PFSK-1 (cell line): Measurements from ENCODE around the gene KCTD1.

Source experiments
- FOXP2 ChIP-seq: optimal IDR thresholded peaks from 2 replicates; pipeline ENCODE3; 2011; ENCODE audit warnings: borderline replicate concordance, control low read depth, inconsistent platforms; ENCODE audit not compliant: insufficient read depth; ENCODE audit errors: extremely low read length, extremely low read depth
- POLR2AphosphoS5 ChIP-seq: IDR thresholded peaks from 2 replicates; pipeline ENCODE4 v1.6.1; 2012; ENCODE audit warnings: low read depth, mild to moderate bottlenecking, control low read depth, low read length, moderate library complexity
- SIN3A ChIP-seq: IDR thresholded peaks from 2 replicates; pipeline ENCODE4 v1.6.1; 2012; ENCODE audit warnings: mild to moderate bottlenecking, low read length, moderate library complexity, borderline replicate concordance; ENCODE audit not compliant: insufficient read depth
- TAF1 ChIP-seq: IDR thresholded peaks from 2 replicates; pipeline ENCODE4 v1.6.1; 2012; ENCODE audit warnings: low read length, control low read depth, borderline replicate concordance; ENCODE audit not compliant: insufficient read depth
- TF ChIP-seq, protein P1 (sequence below), 2 experiments: IDR thresholded peaks; 2 replicates each; pipeline versions ENCODE4 v1.6.1 to v1.8.0; 2011 to 2012; ENCODE audit warnings: low read depth in 2 of 2, low read length in 2 of 2, control low read depth in 1 of 2, inconsistent platforms in 1 of 2, mild to moderate bottlenecking in 1 of 2, moderate library complexity in 1 of 2; ENCODE audit not compliant: insufficient read depth in 1 of 2

DNA sequence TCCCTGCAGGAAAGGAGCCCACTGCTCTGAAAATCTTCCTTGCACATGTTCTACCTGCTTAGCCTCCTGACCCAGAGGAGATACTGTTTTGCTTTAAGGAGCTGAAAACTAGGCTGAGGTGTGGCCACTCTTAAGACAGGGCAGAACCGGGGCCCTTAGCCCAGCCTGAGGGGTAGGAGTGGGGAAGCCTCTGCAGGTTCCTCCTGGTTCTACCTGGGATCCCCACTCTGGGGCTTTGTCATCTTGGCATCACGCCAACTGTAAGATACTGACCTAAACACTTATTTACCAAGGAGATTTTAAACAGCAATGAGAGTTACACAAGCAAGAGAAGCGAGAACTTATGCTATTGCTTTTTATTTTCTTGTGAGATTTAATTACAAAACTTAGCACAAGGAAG, 86.9 kb downstream of the KCTD1 start:
- no peak for TF ChIP-seq POLR2AphosphoS5
- no peak for TF ChIP-seq SIN3A
- TF ChIP-seq TAF1, result no peak
- TF ChIP-seq, protein P1, sequence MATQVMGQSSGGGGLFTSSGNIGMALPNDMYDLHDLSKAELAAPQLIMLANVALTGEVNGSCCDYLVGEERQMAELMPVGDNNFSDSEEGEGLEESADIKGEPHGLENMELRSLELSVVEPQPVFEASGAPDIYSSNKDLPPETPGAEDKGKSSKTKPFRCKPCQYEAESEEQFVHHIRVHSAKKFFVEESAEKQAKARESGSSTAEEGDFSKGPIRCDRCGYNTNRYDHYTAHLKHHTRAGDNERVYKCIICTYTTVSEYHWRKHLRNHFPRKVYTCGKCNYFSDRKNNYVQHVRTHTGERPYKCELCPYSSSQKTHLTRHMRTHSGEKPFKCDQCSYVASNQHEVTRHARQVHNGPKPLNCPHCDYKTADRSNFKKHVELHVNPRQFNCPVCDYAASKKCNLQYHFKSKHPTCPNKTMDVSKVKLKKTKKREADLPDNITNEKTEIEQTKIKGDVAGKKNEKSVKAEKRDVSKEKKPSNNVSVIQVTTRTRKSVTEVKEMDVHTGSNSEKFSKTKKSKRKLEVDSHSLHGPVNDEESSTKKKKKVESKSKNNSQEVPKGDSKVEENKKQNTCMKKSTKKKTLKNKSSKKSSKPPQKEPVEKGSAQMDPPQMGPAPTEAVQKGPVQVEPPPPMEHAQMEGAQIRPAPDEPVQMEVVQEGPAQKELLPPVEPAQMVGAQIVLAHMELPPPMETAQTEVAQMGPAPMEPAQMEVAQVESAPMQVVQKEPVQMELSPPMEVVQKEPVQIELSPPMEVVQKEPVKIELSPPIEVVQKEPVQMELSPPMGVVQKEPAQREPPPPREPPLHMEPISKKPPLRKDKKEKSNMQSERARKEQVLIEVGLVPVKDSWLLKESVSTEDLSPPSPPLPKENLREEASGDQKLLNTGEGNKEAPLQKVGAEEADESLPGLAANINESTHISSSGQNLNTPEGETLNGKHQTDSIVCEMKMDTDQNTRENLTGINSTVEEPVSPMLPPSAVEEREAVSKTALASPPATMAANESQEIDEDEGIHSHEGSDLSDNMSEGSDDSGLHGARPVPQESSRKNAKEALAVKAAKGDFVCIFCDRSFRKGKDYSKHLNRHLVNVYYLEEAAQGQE (IDR thresholded peaks at IDR 0.05; ENCODE audit: insufficient read depth in 1 of 2, low read depth in 2 of 2, low read length in 2 of 2), result no peak
- no peak for TF ChIP-seq FOXP2
